ENCODE data around the gene GLT1D1.

- TF ChIP-seq CTCF (IDR thresholded peaks at IDR 0.05) (no peak), POLR2A (IDR thresholded peaks at IDR 0.05) (no peak)
Observed at GRCh38 chr12:128991716-128992115, 138.4 kb downstream of the GLT1D1 start.

Data from esophagus squamous epithelium (tissue), 4 donors.